H9 (cell line): Measurements from ENCODE around the gene CFAP73. TPM values are rescaled to one million over a fixed set of nuclear protein-coding genes. Genes with fewer than 3 reads are reported as not detected.

Experiments used
- DNase-seq: peaks from one replicate; pipeline ENCODE4 v3.0.0-alpha.2; 2017
- H2AFZ ChIP-seq: one replicate; pipeline ENCODE4 v1.6.1; 2013; ENCODE audit warnings: mild to moderate bottlenecking, low read length, control low read depth, moderate library complexity
- H2AK5ac ChIP-seq: 2 replicates; pipeline ENCODE4 v1.6.1; 2013; ENCODE audit warnings: low read length, control low read depth, mixed read lengths; ENCODE audit not compliant: insufficient read length
- H2BK120ac ChIP-seq: one replicate; pipeline ENCODE4 v1.6.1; 2013; ENCODE audit warnings: low read depth, mild to moderate bottlenecking, low read length, control low read depth, inconsistent platforms; ENCODE audit not compliant: poor library complexity, severe bottlenecking
- H2BK12ac ChIP-seq: 2 replicates; pipeline ENCODE4 v1.6.1; 2013; ENCODE audit warnings: low read length, control low read depth, mixed read lengths, low read depth; ENCODE audit not compliant: insufficient read length
- H2BK15ac ChIP-seq: 2 replicates; pipeline ENCODE4 v1.6.1; 2013; ENCODE audit warnings: low read depth, low read length, control low read depth
- H2BK20ac ChIP-seq: one replicate; pipeline ENCODE4 v1.6.1; 2013; ENCODE audit warnings: low read depth, mild to moderate bottlenecking, low read length, control low read depth, inconsistent platforms; ENCODE audit not compliant: poor library complexity, severe bottlenecking
- H2BK5ac ChIP-seq: 2 replicates; pipeline ENCODE4 v1.6.1; 2013; ENCODE audit warnings: low read length, control low read depth, mixed read lengths; ENCODE audit not compliant: insufficient read length
- H3K14ac ChIP-seq: 2 replicates; pipeline ENCODE4 v1.6.1; 2013; ENCODE audit warnings: low read length, control low read depth; ENCODE audit not compliant: insufficient read depth
- H3K18ac ChIP-seq: 2 replicates; pipeline ENCODE4 v1.6.1; 2013; ENCODE audit warnings: low read depth, mild to moderate bottlenecking, mixed read lengths, low read length, control low read depth; ENCODE audit not compliant: insufficient read length
- H3K23ac ChIP-seq: 2 replicates; pipeline ENCODE4 v1.6.1; 2013; ENCODE audit warnings: low read length, control low read depth, mixed read lengths, low read depth; ENCODE audit not compliant: insufficient read length
- H3K23me2 ChIP-seq: 2 replicates; pipeline ENCODE4 v1.6.1; 2013; ENCODE audit warnings: low read depth, mild to moderate bottlenecking, mixed read lengths, low read length, control low read depth; ENCODE audit not compliant: insufficient read length, poor library complexity, severe bottlenecking
- H3K27ac ChIP-seq: 2 replicates; pipeline ENCODE4 v1.5.1; 2013; ENCODE audit warnings: low read length, control low read depth, mixed read lengths, low read depth; ENCODE audit not compliant: insufficient read length
- H3K27me3 ChIP-seq: 2 replicates; pipeline ENCODE4 v1.6.1; 2013; ENCODE audit warnings: low read length, control low read depth, inconsistent platforms; ENCODE audit not compliant: insufficient read depth
- H3K4ac ChIP-seq: 2 replicates; pipeline ENCODE4 v1.6.1; 2013; ENCODE audit warnings: low read depth, mild to moderate bottlenecking, control low read depth, inconsistent platforms, low read length, moderate library complexity
- H3K4me1 ChIP-seq: 2 replicates; pipeline ENCODE4 v1.6.1; 2013; ENCODE audit warnings: low read length, control low read depth, inconsistent platforms; ENCODE audit not compliant: insufficient read depth
- H3K4me2 ChIP-seq: 2 replicates; pipeline ENCODE4 v1.6.1; 2013; ENCODE audit warnings: low read length, control low read depth, mixed read lengths; ENCODE audit not compliant: insufficient read length, insufficient read depth
- H3K56ac ChIP-seq: 2 replicates; pipeline ENCODE4 v1.6.1; 2013; ENCODE audit warnings: low read depth, mild to moderate bottlenecking, mixed read lengths, low read length, control low read depth; ENCODE audit not compliant: insufficient read length
- H3K79me1 ChIP-seq: 2 replicates; pipeline ENCODE4 v1.6.1; 2013; ENCODE audit warnings: low read depth, mild to moderate bottlenecking, moderate library complexity, low read length, control low read depth, inconsistent platforms; ENCODE audit not compliant: insufficient read depth, poor library complexity, severe bottlenecking
- H3K79me2 ChIP-seq: 2 replicates; pipeline ENCODE4 v1.6.1; 2013; ENCODE audit warnings: low read length, control low read depth, inconsistent platforms; ENCODE audit not compliant: insufficient read depth
- H3K9ac ChIP-seq: 2 replicates; pipeline ENCODE4 v1.6.1; 2013; ENCODE audit warnings: low read length, control low read depth, mixed read lengths; ENCODE audit not compliant: insufficient read length; ENCODE audit errors: extremely low read depth
- H3K9me3 ChIP-seq: one replicate; pipeline ENCODE4 v1.6.1; 2013; ENCODE audit warnings: low read depth, low read length, inconsistent platforms; ENCODE audit not compliant: control insufficient read depth
- H3T11ph ChIP-seq: one replicate; pipeline ENCODE4 v1.6.1; 2013; ENCODE audit warnings: mild to moderate bottlenecking, low read length, control low read depth, inconsistent platforms
- H4K20me1 ChIP-seq: one replicate; pipeline ENCODE4 v1.6.1; 2013; ENCODE audit not compliant: control insufficient read depth, insufficient read length, insufficient read depth
- H4K5ac ChIP-seq: 2 replicates; pipeline ENCODE4 v1.6.1; 2013; ENCODE audit warnings: low read depth, mild to moderate bottlenecking, mixed read lengths, low read length, control low read depth; ENCODE audit not compliant: insufficient read length
- H4K8ac ChIP-seq: replicated peaks from 2 replicates; pipeline ENCODE4 v1.6.1; 2013; ENCODE audit warnings: low read length, control low read depth, mixed read lengths, low read depth; ENCODE audit not compliant: insufficient read length
- H4K91ac ChIP-seq: 2 replicates; pipeline ENCODE4 v1.6.1; 2013; ENCODE audit warnings: low read depth, mild to moderate bottlenecking, moderate library complexity, mixed read lengths, low read length, control low read depth; ENCODE audit not compliant: insufficient read length
- H3K27ac Mint-ChIP-seq, 3 experiments: 2 replicates in 2 of 3; 3 replicates in 1 of 3; pipeline ENCODE4 v1.8.0; 2020 to 2021; ENCODE audit warnings: mixed read lengths in 3 of 3, mild to moderate bottlenecking in 1 of 3, moderate library complexity in 1 of 3
- H3K27me3 Mint-ChIP-seq: 2 replicates; pipeline ENCODE4 v1.8.0; 2021; ENCODE audit warnings: low read depth, mild to moderate bottlenecking, moderate library complexity, mixed read lengths
- H3K36me3 Mint-ChIP-seq, 3 experiments: 2 replicates in 2 of 3; 3 replicates in 1 of 3; pipeline ENCODE4 v1.8.0; 2020 to 2021; ENCODE audit warnings: low read depth in 3 of 3, mixed read lengths in 3 of 3; ENCODE audit not compliant: insufficient read depth in 1 of 3
- H3K4me1 Mint-ChIP-seq, 2 experiments: 2 replicates each; pipeline ENCODE4 v1.8.0; 2020; ENCODE audit warnings: mixed read lengths in 2 of 2
- H3K4me3 Mint-ChIP-seq, 2 experiments: 2 replicates in 1 of 2; 3 replicates in 1 of 2; pipeline ENCODE4 v1.8.0; 2020 to 2021; ENCODE audit warnings: mild to moderate bottlenecking in 2 of 2, mixed read lengths in 2 of 2, moderate library complexity in 1 of 2
- H3K9me3 Mint-ChIP-seq, 2 experiments: 2 replicates in 1 of 2; 3 replicates in 1 of 2; pipeline ENCODE4 v1.8.0; 2020; ENCODE audit warnings: mild to moderate bottlenecking in 2 of 2, mixed read lengths in 2 of 2, moderate library complexity in 1 of 2
- CTCF ChIP-seq: fragments of 200-600 bp; sonication (generic); conservative IDR thresholded peaks from 3 replicates; pipeline ENCODE4 v1.8.0; 2021; ENCODE audit warnings: antibody characterized with exemption, mild to moderate bottlenecking
- WGBS: extraction: QIAGEN DNeasy Blood & Tissue Kit; methylation state at CpG from one replicate; pipeline ENCODE4 v1.1.7; 2013; ENCODE audit warnings: missing lambda C conversion rate, low lambda C conversion rate, mixed read lengths; ENCODE audit not compliant: insufficient read length; ENCODE audit errors: extremely low coverage; 5-methylcytosine and 5-hydroxymethylcytosine counted together
- total RNA-seq: library from RNA; stranded (reverse); gene quantifications from 2 replicates; pipeline ENCODE4 v1.2.1, GENCODE V29; 2021

CFAP73 gene
- total RNA-seq, 1 experiment from 2014 or later: not detected

GRCh38 chr12:113169697-113170096, 20.2 kb downstream of the CFAP73 start:
- Histone ChIP-seq H3K27ac (no peak overlapping the region), H3K56ac (no peak overlapping the region), H2AFZ (no peak overlapping the region), H3K79me1 (no peaks in the 10 kb centered on the region), H4K91ac (no peak overlapping the region), H3K18ac (no peak overlapping the region), H2AK5ac (no peak overlapping the region), H3K9me3 (no peaks in the 10 kb centered on the region), H3K79me2 (no peaks in the 10 kb centered on the region), H2BK5ac (no peak overlapping the region), H2BK120ac (no peak overlapping the region), H4K8ac (no peak overlapping the region), H3K9ac (no peak overlapping the region), H3K4ac (no peak overlapping the region), H3K23ac (no peak overlapping the region), H3K27me3 (no peaks in the 10 kb centered on the region), H2BK20ac (no peak overlapping the region), H3K4me2 (no peak overlapping the region), H3K14ac (no peak overlapping the region), H4K20me1 (no peaks in the 10 kb centered on the region), H3K23me2 (no peaks in the 10 kb centered on the region), H3K4me1 (no peaks in the 10 kb centered on the region), H3T11ph (no peak overlapping the region), H2BK15ac (no peak overlapping the region), H2BK12ac (no peak overlapping the region), H4K5ac (no peak overlapping the region)
- no CpG with 5 or more reads among the region's 13 CpGs for WGBS
- H3K36me3 Mint-ChIP-seq: peaks cover 42 to 81% (median 74%) of the 10 kb centered on the region in 3 experiments; a peak in 6 of 7 replicates
- no peak overlapping the region for H3K4me3 Mint-ChIP-seq
- no peaks in the 10 kb centered on the region for H3K9me3 Mint-ChIP-seq
- H3K4me1 Mint-ChIP-seq: peaks cover 0 to 2% of the 10 kb centered on the region in 2 experiments; a peak in 1 of 4 replicates
- no peaks in the 10 kb centered on the region for H3K27me3 Mint-ChIP-seq
- no peak for DNase-seq
- H3K27ac Mint-ChIP-seq: peak overlapping the region in 1 of 3 experiments; percentile 53; a peak in 1 of 7 replicates
- TF ChIP-seq CTCF: no peak
